GM21576 (cell line): ENCODE data around the gene MUC5AC.
"Not testable (repeated sequence)": the region's sequence is repeated elsewhere in the genome, so short reads cannot be mapped to it uniquely, and the experiment has no call there.

Source experiments
- ATAC-seq: cut with Tn5 transposase; IDR thresholded peaks from one replicate; pipeline ENCODE4 v1.9.1; 2021; ENCODE audit warnings: mild to moderate bottlenecking, moderate library complexity; ENCODE audit not compliant: unreplicated experiment

MUC5AC gene

GRCh38 chr11:1234771-1235305 lies 77.1 kb downstream of the MUC5AC start:
- ATAC-seq = no peak

- ATAC-seq = no peak
These were observed 77.7 kb downstream of the MUC5AC start for GRCh38 chr11:1235306-1235900.

DNA sequence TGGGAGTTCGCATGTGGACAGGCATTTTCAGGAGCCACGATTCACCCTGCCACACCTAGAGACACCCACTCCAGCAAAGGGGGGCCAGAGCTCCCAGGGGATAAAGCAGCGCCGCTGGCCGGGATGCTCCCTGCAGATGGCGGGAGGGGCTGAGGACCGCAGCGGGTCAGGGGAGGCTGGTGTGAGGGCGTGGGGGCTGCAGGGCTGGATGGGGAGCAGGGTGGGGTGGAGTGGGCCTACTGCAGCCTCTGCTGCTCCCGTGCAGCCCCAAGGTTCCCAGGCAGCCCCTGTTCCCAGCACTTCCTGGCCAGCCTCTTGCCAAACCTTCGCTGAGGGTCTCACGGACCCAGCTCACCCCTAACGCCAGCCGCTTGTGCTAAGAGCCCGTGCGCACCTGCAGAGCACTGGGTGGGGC lies 78.2 kb downstream of the MUC5AC start:
- ATAC-seq = no peak

DNA sequence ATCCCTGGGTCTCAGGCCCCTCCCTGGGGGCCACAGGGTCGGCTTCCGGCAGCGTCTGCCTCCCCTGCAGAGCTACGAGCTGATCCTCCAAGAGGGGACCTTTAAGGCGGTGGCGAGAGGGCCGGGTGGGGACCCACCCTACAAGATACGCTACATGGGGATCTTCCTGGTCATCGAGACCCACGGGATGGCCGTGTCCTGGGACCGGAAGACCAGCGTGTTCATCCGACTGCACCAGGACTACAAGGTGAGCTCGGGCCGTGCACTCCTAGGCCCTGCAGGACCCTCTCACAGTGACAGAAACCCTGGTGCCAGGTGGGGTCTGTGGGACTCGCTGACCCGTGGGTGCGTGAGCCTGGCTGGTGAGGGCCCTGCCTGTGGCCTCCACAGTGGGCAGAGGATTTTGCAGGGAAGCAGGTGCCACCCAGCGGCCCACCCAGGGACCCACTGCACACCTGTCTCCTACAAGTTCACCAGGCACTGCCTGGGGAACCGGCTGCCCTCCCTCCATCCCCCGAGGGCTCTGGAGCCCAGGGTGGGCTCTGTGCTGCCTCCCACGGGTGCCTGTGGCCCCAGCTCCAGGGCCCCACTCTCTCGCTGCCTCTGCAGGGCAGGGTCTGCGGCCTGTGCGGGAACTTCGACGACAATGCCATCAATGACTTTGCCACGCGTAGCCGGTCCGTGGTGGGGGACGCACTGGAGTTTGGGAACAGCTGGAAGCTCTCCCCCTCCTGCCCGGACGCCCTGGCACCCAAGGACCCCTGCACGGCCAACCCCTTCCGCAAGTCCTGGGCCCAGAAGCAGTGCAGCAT lies 78.8 kb downstream of the MUC5AC start:
- ATAC-seq = no peak

DNA sequence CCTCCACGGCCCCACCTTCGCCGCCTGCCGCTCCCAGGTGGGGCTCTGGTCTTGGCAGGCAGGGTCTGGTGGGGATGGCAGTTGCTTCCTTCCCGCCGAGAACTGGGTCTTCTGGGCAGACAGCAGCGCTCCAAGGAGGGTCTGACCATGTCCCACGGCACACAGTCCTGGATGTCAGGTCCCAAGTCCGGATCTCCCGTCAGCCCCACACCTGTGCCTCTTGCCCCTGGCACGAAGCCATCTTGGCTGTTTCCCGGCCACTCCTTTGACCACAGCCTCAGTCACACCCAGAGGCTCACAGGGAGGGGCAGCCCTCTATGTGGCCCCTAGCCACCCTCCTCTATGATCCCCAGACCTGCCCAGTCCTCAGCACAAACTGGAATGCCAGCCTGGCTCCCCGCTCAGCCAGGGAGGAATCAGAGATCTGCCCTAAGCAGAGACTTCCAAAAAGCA lies 79.4 kb downstream of the MUC5AC start:
- ATAC-seq = no peak

DNA sequence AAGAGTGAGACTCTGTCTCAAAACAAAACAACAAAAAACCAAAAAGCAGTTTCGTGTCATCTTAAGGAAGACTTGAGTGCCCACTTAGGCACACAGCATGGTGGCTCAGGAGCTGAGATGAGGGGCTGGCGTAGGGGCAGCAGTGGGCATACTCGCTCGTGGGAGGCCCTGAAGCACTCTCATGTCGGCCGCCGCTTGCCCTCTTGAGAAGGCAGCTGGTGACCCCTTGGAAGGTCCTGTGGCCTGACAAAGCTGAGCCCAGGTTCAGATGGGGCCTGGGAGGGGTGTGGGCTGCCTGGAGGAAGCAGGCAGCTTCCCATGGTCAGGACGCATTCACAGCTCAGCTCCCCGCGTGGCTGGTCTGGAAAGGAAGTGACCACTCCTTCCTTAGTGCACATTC lies 80.1 kb downstream of the MUC5AC start:
- ATAC-seq = no peak

GRCh38 chr11:1238767-1239595 lies 81.2 kb downstream of the MUC5AC start:
- no peak for ATAC-seq

- no peak for ATAC-seq
These were observed 81.9 kb downstream of the MUC5AC start for GRCh38 chr11:1239596-1240205.

- no peak for ATAC-seq
These were observed 83.0 kb downstream of the MUC5AC start for GRCh38 chr11:1240771-1241170.

- no peak for ATAC-seq
These were observed 84.0 kb downstream of the MUC5AC start for GRCh38 chr11:1241706-1242105.

- no peak for ATAC-seq
These were observed 84.5 kb downstream of the MUC5AC start for GRCh38 chr11:1242289-1242688.

GRCh38 chr11:1242751-1243150 lies 85.0 kb downstream of the MUC5AC start:
- ATAC-seq = not testable (repeated sequence)

DNA sequence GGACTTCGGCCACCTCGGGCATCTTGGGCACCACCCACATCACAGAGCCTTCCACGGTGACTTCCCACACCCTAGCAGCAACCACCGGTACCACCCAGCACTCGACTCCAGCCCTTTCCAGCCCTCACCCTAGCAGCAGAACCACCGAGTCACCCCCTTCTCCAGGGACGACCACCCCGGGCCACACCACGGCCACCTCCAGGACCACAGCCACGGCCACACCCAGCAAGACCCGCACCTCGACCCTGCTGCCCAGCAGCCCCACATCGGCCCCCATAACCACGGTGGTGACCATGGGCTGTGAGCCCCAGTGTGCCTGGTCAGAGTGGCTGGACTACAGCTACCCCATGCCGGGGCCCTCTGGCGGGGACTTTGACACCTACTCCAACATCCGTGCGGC lies 85.8 kb downstream of the MUC5AC start:
- not testable (repeated sequence) for ATAC-seq

- ATAC-seq = not testable (repeated sequence)
These were observed 86.8 kb downstream of the MUC5AC start for GRCh38 chr11:1244557-1244956.

GRCh38 chr11:1245717-1246116 lies 88.0 kb downstream of the MUC5AC start:
- ATAC-seq = not testable (repeated sequence)

DNA sequence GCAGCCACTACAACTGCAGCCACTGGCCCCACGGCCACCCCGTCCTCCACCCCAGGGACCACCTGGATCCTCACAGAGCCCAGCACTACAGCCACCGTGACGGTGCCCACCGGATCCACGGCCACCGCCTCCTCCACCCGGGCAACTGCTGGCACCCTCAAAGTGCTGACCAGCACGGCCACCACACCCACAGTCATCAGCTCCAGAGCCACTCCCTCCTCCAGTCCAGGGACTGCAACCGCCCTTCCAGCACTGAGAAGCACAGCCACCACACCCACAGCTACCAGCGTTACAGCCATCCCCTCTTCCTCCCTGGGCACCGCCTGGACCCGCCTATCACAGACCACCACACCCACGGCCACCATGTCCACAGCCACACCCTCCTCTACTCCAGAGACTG lies 88.5 kb downstream of the MUC5AC start:
- not testable (repeated sequence) for ATAC-seq

- not testable (repeated sequence) for ATAC-seq
These were observed 89.3 kb downstream of the MUC5AC start for GRCh38 chr11:1247026-1247425.

DNA sequence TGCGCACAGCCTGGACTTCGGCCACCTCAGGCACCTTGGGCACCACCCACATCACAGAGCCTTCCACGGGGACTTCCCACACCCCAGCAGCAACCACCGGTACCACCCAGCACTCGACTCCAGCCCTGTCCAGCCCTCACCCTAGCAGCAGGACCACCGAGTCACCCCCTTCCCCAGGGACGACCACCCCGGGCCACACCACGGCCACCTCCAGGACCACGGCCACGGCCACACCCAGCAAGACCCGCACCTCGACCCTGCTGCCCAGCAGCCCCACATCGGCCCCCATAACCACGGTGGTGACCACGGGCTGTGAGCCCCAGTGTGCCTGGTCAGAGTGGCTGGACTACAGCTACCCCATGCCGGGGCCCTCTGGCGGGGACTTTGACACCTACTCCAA lies 91.2 kb downstream of the MUC5AC start:
- ATAC-seq = not testable (repeated sequence)

- ATAC-seq = not testable (repeated sequence)
These were observed 92.7 kb downstream of the MUC5AC start for GRCh38 chr11:1250411-1250810.
